ENCODE measurements around the gene NSUN4.

DNA sequence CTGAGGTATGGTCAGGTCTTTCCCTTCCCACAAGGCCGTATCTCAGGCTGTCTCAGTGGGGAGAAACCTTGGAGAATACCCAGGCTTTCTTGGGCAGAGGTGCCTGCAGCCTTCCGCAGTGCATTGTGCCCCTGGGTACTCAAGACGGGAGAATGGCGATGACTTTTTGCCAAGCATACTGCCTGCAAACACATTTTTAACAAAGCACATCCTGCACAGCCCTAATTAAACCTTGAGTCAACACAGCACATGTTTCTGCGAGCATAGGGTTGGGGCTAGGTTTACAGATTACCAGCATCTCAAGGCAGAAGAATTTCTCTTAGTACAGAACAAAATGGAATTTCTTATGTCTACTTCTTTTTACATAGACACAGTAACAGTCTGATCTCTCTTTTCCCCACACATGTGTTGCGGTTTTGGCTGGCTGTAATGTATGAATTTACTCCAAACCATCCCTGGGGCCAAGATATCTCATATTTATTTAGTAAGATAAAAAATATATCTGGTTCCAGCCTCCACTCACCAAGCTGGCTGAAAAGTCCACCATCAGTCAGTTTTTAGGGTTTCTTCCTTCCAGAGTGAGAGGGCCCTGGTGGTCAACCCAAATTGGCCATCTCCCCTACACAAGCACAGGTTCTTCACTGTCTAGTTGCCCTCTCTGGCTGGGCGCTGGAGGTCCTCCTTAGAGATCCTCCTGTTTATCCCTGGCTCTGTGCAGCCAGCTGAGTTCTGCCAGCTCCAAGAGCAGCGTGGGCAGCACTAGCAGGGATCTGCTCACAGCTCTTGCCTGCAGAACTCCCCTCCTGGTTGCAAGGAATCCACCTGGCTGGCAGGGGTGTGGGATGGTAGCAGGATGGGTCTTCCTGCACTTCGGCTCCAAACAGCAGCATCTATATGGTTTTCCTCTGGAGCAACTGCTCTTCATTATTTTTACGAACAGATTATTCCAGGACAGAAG, 56.1 kb downstream of the NSUN4 start:
- TF ChIP-seq BRCA1 (CRISPR knock-in tag; IDR thresholded peaks at IDR 0.05) (no peak), ZKSCAN8 (CRISPR knock-in tag; IDR thresholded peaks at IDR 0.05; ENCODE audit: borderline replicate concordance) (no peak), ZNF703 (CRISPR knock-in tag; IDR thresholded peaks at IDR 0.05; ENCODE audit: borderline replicate concordance) (no peak), POLR2A (IDR thresholded peaks at IDR 0.05; ENCODE audit: insufficient read depth in 1 of 2, low read depth in 2 of 2, low read length in 2 of 2) (no peak), SIX4 (CRISPR knock-in tag; IDR thresholded peaks at IDR 0.05) (no peak), NBN (conservative IDR thresholded peaks at IDR 0.05) (no peak), ZNF10 (CRISPR knock-in tag; IDR thresholded peaks at IDR 0.05; ENCODE audit: borderline replicate concordance, low read depth) (no peak)
- TF ChIP-seq, protein P1, sequence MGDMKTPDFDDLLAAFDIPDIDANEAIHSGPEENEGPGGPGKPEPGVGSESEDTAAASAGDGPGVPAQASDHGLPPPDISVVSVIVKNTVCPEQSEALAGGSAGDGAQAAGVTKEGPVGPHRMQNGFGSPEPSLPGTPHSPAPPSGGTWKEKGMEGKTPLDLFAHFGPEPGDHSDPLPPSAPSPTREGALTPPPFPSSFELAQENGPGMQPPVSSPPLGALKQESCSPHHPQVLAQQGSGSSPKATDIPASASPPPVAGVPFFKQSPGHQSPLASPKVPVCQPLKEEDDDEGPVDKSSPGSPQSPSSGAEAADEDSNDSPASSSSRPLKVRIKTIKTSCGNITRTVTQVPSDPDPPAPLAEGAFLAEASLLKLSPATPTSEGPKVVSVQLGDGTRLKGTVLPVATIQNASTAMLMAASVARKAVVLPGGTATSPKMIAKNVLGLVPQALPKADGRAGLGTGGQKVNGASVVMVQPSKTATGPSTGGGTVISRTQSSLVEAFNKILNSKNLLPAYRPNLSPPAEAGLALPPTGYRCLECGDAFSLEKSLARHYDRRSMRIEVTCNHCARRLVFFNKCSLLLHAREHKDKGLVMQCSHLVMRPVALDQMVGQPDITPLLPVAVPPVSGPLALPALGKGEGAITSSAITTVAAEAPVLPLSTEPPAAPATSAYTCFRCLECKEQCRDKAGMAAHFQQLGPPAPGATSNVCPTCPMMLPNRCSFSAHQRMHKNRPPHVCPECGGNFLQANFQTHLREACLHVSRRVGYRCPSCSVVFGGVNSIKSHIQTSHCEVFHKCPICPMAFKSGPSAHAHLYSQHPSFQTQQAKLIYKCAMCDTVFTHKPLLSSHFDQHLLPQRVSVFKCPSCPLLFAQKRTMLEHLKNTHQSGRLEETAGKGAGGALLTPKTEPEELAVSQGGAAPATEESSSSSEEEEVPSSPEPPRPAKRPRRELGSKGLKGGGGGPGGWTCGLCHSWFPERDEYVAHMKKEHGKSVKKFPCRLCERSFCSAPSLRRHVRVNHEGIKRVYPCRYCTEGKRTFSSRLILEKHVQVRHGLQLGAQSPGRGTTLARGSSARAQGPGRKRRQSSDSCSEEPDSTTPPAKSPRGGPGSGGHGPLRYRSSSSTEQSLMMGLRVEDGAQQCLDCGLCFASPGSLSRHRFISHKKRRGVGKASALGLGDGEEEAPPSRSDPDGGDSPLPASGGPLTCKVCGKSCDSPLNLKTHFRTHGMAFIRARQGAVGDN (CRISPR knock-in tag; IDR thresholded peaks at IDR 0.05), result no peak
- TF ChIP-seq, protein P2, sequence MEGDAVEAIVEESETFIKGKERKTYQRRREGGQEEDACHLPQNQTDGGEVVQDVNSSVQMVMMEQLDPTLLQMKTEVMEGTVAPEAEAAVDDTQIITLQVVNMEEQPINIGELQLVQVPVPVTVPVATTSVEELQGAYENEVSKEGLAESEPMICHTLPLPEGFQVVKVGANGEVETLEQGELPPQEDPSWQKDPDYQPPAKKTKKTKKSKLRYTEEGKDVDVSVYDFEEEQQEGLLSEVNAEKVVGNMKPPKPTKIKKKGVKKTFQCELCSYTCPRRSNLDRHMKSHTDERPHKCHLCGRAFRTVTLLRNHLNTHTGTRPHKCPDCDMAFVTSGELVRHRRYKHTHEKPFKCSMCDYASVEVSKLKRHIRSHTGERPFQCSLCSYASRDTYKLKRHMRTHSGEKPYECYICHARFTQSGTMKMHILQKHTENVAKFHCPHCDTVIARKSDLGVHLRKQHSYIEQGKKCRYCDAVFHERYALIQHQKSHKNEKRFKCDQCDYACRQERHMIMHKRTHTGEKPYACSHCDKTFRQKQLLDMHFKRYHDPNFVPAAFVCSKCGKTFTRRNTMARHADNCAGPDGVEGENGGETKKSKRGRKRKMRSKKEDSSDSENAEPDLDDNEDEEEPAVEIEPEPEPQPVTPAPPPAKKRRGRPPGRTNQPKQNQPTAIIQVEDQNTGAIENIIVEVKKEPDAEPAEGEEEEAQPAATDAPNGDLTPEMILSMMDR (CRISPR knock-in tag; IDR thresholded peaks at IDR 0.05), result no peak

Measured in HepG2 (cell line).